Measurements from ENCODE around the gene WDR89.

DNA sequence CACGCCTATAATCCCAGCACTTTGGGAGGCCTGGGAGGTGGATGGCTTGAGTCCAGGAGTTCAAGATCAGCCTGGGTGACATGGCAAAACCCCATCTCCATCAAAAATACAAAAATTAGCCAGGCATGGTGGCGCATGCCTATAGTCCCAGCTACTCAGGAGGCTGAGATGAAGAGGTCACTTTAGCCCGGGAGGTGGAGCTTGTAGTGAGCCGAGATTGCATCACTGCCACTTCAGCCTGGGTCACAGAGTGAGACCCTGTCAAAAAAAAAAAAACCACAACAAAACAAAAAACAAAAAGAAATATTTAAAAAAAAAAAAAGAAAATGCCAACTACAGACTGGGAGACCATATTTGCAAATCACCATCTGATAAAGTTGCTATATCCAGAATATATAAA lies 17.5 kb downstream of the WDR89 start:
- TF ChIP-seq POLR2A (IDR thresholded peaks at IDR 0.05), result no peak
- TF ChIP-seq, protein P1, sequence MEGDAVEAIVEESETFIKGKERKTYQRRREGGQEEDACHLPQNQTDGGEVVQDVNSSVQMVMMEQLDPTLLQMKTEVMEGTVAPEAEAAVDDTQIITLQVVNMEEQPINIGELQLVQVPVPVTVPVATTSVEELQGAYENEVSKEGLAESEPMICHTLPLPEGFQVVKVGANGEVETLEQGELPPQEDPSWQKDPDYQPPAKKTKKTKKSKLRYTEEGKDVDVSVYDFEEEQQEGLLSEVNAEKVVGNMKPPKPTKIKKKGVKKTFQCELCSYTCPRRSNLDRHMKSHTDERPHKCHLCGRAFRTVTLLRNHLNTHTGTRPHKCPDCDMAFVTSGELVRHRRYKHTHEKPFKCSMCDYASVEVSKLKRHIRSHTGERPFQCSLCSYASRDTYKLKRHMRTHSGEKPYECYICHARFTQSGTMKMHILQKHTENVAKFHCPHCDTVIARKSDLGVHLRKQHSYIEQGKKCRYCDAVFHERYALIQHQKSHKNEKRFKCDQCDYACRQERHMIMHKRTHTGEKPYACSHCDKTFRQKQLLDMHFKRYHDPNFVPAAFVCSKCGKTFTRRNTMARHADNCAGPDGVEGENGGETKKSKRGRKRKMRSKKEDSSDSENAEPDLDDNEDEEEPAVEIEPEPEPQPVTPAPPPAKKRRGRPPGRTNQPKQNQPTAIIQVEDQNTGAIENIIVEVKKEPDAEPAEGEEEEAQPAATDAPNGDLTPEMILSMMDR (IDR thresholded peaks at IDR 0.05), result no peak

All from upper lobe of left lung (tissue), 4 donors.